DMS153 treated with DMSO at 0.1 percent for 48 hours (cell line): ENCODE data around the gene COA1.
A peak's percentile ranks its signal among the peaks of the same experiment; 100 is the strongest.
"Not testable (repeated sequence)": the region's sequence is repeated elsewhere in the genome, so short reads cannot be mapped to it uniquely, and the experiment has no call there.

Source experiments
- DNase-seq: peaks from one replicate; lab custom pipeline; 2025; ENCODE audit not compliant: unreplicated experiment; lab: John Stamatoyannopoulos, UW

COA1 gene

DNA sequence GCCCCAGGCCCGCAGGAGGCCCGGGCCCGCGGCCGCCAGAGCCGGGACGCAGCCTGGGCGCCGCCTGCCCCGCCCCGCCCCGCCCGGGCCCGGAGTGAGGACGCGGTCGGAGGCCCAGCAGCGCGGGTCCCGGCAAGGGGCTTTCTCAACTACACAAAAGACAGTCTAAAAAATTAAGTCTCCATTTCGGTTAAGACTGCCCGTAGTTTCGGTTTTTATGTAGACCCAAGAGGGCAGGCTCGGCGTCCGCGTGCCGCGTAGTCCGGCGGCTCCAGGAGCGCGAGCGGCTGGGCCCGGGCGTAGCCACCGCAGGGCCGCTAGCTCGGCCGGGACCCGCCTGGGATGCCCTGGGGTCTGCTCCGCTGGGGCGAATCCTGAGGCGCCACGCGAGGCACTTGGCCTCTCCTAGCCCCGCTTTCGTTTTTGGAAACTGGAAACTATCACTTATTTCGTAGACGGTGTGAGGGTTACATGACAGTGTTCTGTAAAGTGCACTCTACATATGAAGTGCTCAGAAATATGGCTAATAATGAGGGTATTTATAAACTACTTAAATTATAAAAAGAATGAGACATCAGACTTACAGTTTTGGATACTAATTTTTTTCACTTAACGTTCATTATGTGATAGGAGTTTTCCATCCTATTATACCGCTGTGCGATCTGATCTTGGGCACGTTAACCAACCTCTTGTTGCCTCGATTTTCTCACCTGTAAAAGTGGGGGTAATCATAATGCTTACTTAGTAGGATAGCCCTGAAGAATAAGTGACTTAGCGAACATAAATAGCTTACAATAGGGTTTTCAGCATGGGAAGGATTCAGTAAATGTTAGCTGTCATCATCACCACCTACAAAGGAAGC, 29.7 kb upstream of the COA1 start:
- DNase-seq = peak; percentile 38

DNA sequence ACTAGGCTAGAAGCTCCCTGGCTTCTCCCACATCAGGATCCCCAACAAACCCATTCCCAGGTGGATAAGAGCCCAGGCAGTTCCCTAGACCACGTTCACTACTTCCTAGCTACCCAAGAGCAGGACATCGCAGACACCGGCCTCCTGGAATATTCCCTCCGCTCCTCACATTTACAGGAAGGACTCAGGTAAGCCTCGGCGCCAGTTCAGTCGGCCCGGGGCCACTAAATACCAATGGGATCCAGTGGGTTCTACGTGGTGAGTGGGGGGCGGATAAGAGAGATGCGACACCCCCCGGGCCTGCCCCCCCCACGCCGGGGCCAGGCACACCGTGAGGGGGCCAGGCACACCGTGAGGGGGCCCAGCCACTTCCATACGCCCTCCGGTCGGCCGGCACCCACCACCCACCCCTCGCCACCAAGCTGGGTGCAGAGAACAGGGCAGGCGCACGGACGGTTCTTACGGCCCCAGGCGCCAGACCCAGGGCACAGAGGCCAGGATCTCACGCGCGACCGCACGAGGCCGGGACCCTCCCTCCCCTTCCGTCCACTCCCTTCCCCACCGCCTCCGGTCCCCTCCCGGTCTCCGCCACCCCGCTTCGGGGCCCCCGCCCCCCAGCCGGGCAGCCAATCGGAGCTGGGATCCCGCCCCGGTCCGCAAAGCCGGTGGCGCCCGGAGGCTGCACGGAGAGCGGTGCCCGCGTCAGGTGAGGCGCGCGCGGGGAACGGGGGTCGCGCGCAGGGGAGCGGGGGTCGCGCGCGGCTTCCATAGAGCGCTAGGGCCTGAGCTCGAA, 28.9 kb upstream of the COA1 start, which contains the start of gene BLVRA:
TSS of gene BLVRA (plus strand) at position 652 of the 793 bp plus-strand sequence. CDS start 12,479 bp downstream, outside the sequence.
- peak; percentile 35 for DNase-seq

DNA sequence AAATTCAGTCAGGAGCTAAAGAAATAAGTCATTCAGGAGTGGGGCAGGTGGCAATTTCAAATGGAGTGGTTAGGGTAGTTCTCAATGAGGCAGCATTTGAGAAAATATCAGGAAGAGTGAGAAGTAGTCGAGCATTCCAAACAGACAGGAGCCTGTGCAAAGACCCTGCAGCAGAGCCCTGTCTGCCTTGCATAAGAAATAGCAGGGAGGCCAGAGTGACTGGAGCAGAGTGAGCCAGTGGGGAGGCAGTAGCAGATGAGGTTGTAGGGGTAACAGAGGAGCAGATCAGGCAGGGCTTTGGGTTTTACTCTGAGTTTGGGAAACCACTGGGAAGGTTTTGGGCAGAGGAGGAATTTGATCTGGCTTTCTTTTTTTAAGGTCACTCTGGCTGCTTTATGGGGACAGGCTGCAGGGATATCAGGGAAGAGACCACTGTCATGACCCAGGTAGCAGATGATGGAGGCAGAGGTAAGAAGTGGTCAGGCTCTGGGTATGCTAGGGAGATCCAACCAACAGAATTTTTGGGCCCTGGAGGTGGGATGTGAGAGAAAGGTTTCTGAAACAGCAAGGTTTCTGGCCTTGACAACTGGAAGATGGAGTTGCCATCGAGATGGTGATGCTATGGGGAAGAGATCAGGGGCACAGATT, 27.9 kb upstream of the COA1 start:
- DNase-seq = no peak

DNA sequence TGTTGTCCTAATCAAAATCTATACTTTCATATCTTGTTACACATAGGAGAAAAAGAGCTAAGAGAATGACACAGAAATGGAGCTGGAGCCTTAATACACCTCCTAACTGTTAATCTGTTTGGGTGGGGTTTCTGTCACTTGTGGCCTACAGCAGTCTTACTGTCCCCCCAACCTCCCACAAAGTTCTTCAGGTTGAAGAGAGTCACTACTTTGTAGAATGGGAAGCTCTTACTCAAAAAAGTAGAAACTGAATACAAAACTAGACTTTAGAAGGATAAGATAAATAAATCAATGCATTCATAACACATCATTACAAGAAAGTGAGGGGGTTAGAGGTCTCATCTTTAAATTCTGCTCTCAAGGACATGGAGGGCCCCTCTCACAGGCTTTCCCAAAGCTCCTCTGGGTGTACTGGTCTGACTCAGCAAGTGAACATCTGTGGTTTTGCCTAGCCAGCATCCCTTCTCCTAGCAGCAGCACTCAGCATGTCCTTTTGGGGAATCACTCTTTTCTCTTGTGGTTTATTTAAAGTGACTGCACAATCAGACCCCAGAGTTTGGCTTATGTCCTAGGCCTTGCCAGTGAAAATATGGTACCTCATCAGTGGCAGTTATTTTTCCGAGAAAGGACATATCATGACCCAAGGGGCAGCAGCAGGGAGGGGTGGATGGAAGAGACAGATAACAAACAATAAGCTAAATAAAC, 27.2 kb upstream of the COA1 start:
- DNase-seq = no peak

DNA sequence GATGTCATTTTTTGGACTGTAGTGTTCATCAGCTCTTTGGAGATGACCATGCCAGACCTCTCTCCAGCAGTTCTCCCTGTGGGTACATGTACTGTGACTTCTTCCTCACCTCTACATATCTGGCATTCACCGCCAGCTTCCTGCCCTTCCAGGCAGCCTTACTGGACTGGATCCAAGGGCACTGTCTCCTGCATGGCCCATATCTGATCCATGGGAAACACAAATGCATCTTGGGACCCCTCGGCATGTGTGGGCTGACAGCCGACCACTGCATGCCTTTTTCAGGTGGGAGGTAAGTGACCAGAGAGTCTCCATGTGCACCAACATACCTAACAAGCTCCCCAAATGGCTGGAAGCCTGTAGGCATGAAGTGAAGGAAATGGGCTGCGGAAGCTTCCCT, 25.3 kb upstream of the COA1 start:
- DNase-seq = no peak

DNA sequence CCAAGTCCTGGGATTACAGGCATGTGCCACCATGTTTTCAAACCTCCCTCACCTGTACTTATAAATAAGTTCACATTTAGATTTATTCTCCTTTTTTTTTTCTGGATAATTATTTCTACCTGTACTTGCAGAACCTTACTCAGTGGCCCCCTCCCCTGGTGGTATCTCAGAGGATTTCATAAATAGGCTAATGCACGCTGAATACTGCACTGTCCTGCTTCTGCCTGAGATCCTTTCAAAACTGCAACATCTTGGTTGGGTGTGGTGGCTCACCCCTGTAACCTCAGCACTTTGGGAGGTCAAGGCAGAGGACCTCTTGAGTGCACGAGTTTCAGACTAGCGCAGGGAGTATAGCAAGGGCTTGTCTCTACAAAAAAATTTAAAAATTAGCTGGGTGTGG, 24.5 kb upstream of the COA1 start:
- no peak for DNase-seq

DNA sequence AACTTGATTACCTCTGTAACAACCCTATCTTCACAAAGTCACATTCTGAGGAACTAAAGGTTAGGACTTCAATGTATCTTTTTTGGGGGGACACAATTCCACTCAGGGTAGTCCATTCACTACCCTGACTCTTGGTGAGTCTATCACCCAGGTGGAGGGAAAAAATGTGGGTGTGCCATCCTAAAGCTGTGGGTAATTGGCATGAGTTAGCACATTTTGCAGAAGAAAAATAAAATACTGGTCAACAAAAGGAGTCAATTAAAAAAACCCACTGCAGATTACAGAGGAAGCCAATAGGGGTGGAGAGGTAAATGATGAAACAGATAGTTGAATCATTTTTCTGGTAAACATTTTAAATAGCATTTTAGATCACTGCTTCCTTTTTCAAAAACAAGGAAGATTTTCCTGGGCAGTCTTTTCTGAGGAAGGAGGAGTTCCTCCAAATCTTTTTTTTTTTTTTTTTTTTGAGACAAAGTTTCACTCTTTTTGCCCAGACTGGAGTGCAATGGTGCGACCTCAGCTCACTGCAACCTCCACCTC, 24.0 kb upstream of the COA1 start:
- DNase-seq = no peak

DNA sequence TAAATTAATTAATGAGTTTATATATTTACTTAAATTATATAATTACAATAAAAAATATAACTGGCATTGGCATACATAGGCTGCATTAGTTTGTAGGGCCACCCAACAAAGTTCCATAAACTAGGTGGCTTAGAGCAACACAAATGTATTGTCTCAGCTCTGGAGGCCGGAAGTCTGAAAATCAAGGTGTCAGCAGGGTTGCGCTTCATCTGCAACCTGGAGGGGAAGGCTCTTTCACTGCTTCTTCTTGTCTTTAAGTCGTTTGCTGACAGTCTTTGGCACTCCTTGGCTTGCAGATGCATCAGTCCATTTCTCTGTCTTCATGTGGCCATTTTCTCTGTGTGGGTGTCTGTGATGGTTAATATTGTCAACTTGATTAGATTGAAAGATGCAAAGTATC, 23.1 kb upstream of the COA1 start:
- DNase-seq = no peak

DNA sequence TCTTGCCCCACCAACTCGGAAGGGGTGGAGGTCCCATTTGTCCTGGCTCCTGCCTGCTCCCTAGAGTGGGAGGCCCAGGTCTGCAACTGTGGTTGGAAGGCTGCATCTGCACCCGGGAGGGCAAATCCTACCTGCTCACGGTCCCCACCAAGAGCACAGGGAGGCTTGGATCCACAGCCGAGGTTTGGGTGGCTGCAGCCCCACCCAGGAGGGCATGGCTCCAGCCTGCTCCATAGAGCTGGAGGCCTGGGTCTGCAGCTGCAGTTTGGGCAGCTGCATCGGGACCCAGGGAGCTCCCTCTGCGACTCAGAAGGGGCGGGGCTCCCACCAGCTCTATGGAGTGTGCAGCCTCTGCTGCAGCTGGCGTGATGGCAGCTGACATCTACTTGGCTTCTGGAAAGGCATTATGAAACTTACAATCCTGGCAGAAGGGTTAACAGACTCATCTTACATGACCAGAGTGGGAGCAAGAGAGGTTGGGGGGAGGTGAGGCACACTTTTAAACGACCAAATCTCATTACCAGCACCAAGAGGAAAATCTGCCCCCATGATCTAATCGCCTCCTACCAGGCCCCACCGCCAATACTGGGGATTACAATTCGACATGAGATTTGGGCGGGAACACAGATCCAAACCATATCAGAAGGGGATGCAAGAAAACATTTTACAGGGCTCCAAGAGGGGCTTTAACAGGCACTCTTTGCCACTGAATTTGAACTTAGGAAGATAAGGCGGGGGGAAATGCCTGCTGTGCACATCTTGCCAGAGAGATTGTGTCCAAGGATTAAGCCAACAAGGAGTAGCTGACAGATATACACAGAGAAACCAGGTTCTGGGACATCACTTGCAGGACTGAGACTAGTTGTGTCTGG, 20.9 kb upstream of the COA1 start:
- no peak for DNase-seq

DNA sequence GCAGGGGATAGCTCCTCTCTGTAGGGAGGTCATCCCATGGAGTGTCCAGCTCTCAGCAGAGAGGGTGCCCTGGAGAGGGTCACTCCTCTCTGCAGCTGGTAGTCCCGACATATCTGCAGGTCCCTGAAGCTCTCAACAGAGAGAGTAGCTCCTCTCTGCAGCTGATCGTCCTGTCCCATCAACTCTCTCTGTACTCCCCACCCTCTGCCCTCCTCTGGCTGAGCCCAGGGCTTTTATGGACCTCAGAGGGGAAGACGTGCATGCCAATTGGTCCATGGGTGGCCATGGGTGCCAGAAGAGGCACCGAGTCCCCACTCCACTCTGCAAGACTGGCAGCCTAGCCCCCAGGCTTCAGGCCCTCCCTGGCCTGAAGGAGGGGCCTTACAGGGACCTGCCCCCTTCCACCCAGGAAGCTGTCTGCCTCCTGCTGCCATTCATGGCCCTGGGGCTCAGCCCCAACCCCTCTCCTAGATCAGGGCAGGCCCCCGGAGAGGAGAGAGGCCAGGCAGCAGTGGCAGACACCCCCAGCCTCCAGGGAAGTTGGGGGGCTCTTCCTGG, 20.1 kb upstream of the COA1 start:
- no peak for DNase-seq

DNA sequence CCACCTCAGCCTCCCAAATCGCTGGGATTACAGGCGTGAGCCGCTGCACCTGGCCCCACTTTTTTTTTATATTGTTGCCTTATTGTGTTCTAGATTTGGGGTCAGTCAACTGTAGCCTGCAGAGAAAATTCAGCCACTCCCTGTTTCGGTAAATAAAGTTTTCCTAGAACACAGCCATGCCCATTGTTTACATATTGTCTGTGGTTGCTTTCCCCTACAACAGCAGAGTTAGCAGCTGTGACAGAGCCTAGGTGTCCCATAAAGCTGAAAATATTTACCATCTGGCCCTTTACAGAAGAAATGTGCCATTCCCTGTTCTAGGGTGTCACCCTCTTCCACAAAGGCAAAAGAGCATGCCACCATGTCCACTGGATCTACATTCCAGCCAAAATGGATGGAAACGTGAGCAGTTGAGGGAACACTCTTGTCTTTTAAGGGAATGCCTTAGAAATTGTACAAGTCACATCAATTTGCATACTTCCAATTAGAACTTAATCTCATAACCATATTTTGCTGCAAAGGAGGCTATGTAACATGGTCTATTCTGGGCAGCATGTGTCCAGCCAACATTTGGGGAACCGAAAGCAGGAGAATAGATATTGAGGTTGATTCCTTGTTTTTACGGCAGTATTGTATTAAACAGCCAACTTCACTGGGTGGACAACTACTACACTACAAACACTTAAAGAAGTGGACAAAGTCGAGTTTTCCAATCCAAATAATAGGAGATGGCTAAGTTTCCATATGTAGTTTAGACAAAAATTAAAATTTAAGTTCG, 18.2 kb upstream of the COA1 start:
- DNase-seq = no peak

DNA sequence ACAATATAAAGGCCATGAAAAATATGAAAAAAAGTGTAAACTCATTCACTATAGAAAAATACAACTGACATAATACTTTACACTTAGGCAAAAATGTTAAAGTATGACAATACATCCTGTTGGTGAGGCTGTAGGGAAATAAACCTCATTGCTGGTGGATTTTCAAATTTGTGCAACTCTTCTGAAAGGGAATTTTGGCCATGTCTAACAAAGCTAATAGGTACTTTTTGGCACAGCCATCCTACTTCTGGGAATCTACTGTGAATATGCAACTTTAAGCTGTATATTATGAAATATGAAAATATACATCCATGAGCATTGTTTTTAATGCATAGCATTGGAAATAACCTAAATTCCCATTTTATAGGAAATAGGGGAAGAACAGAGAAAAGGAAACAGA, 13.4 kb upstream of the COA1 start:
- no peak for DNase-seq

DNA sequence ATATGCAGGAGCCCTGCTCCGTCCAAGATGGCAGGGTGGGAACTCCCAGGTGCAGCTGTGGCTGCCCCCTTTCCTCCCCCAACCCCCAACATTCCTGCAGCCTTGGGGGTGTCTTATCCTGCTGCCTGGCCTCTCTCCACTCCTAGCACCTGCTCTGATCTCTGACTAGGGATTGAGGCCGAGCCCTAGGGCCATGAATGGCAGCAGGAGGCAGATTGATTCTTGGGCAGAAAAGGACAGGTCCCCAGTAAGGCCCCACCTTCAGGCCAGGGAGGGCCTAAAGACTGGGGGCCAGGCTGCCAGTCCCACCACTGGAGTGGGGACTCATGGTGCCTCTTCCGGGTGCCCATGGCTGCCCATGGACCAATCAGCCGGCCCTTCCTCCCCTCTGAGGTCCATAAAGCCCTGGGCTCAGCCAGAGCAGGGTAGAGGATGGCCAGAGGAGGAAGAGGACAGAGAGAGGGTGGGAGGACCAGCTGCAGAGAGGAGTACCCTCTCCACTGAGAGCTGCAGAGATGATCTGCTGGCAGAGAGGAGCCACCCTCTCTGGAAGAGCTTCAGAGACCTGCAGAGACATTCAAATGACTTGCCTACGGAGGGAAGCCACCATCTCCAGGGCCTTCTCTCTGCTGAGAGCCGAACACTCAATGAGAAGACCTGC, 8.3 kb upstream of the COA1 start:
- DNase-seq = no peak

DNA sequence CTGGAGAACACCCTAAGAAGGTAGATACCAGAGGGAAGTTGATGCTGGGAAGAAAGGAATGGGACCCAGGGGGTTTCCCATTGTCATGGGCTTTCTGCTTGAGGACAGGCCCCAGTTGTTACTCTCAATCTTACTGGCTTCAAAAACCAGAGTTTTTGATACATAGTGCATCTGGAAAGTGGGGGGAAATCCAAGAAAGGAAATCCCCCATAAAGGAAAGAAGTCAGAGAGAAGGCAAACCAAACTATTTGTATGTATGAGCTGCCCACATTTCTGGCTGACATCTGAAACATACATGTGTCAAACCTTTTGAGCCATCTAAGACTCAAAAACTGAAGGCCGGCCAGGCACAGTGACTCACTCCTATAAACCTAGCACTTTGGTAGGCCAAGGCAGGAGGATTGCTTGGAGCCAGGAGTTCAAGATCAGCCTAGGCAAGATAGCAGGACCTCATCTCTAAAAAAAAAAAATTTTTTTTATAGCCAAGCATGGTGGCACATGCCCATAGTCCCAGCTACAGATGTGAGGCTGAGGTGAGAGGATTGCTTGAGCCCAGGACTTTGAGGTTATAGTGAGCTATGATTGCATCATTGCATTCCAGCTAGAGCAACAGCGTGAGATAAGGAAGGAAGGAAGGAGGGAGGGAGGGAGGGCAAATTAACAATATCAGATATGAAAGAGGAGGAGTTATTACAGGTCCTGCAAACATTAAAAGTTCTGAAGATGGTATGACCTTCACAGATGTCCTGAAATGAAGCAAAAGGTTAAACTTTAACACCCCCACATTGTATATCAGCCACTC, 6.7 kb upstream of the COA1 start:
- DNase-seq = no peak

DNA sequence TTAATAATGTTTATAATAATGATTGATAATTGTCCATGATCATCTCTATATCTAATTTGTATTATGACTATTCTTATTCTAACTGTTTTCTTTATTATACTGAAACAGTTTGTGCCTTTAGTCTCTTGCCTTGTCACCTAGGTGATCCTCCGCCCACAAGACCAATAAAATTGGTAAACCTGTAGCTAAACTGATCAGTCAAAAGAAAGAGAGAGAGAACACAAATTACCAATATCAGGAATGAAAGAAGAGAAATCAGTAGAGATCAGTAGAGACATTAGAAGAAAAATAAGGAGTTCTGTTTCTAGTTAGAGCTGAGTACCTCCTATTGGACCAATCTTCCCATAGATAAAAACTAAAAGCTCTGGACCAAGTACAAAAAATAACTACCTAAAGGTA, 6.1 kb upstream of the COA1 start:
- no peak for DNase-seq

DNA sequence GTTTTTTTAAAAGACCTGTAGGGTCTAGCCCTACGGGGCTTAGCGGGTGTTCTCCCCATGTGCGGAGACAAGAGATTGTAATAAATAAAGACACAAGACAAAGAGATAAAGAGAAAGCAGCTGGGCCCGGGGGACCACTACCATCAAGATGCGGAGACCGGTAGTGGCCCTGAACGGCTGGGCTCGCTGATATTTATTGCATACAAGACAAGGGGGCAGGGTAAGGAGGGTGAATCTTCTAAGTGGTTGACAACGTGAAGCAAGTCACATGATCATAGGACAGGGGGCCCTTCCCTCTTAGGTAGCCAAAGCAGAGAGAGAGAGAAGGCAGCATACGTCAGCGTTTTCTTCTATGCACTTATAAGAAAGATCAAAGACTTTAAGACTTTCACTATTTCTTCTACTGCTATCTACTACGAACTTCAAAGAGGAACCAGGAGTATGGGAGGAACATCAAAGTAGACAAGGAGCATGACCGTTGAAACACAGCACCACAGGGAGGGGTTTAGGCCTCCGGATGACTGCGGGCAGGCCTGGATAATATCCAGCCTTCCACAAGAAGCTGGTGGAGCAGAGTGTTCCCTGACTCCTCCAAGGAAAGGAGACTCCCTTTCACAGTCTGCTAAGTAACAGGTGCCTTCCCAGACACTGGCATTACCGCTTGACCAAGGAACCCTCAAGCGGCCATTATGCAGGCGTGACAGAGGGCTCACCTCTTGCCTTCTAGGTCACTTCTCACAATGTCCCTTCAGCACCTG, 5.4 kb upstream of the COA1 start:
- not testable (repeated sequence) for DNase-seq

DNA sequence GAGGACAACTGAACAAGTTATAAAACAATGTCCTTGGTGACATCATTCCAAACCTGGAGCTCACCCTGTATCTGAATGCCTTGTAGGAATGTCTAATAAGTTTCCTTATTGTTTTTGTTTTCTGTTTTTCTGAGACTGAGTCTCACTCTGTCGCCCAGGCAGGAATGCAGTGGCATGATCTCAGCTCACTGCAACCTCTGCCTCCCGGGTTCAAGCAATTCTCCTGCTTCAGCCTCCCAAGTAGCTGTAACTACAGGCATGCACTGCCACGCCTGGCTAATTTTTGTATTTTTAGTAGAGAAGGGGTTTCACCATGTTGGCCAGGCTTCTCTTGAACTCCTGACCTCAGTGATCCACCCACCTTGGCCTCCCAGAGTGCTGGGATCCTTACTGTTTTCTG, 2.2 kb upstream of the COA1 start:
- not testable (repeated sequence) for DNase-seq
